Measurements from ENCODE around the gene TM9SF2. TPM values are rescaled to one million over a fixed set of nuclear protein-coding genes. Genes with fewer than 3 reads are reported as not detected.

TM9SF2 gene
- total and polyA plus RNA-seq, 9 donors, result 57.7 to 122 (median 70.6) TPM

GRCh38 chr13:99463646-99464397 lies 37.5 kb upstream of the TM9SF2 start:
- Histone ChIP-seq H3K27ac (no peak overlapping the region), H3K4me1 (ENCODE audit: insufficient read depth) (no peaks in the 10 kb centered on the region), H3K27me3 (no peaks in the 10 kb centered on the region), H3K36me3 (no peaks in the 10 kb centered on the region), H3K9me3 (no peaks in the 10 kb centered on the region), H3K4me3 (no peak overlapping the region)
- 96 to 99% (median 98%) methylated on average over 3 of the region's 3 CpGs for WGBS, 3 donors
- DNase-seq, result no peak
- intact Hi-C loops (cut with DNase I), result no loop called here
- TF ChIP-seq EP300 (IDR thresholded peaks at IDR 0.05) (no peak), POLR2A (IDR thresholded peaks at IDR 0.05) (no peak)
- TF ChIP-seq, protein P1, sequence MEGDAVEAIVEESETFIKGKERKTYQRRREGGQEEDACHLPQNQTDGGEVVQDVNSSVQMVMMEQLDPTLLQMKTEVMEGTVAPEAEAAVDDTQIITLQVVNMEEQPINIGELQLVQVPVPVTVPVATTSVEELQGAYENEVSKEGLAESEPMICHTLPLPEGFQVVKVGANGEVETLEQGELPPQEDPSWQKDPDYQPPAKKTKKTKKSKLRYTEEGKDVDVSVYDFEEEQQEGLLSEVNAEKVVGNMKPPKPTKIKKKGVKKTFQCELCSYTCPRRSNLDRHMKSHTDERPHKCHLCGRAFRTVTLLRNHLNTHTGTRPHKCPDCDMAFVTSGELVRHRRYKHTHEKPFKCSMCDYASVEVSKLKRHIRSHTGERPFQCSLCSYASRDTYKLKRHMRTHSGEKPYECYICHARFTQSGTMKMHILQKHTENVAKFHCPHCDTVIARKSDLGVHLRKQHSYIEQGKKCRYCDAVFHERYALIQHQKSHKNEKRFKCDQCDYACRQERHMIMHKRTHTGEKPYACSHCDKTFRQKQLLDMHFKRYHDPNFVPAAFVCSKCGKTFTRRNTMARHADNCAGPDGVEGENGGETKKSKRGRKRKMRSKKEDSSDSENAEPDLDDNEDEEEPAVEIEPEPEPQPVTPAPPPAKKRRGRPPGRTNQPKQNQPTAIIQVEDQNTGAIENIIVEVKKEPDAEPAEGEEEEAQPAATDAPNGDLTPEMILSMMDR (IDR thresholded peaks at IDR 0.05), result no peak

DNA sequence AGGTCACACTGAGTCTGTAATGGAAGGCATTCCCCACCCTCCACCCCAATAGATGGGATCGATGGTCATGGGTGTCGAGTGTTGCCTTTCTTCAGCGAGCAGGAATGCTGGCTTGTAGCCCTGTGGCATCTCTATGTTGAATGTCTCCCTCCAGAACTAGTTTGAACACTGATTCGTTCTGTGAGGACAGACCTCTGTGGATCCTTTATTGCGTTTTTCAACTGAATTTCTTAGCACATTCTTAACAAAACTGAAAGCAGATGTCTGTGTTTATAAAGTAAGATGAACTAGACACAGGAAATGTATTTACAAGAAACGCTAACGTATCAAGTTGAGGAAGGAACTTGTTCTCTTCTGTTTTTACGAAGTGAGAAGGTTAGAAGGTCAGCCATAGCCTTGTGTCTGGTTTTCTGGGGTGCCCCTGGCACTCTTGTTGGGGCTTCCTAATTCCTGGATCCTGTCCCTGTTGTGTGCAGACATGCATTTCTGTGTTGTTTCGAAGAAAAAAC lies 36.8 kb upstream of the TM9SF2 start:
- no peaks in the 10 kb centered on the region for H3K9me3 ChIP-seq
- no peaks in the 10 kb centered on the region for H3K27me3 ChIP-seq
- intact Hi-C loops (cut with DNase I), result no loop called here
- no peaks in the 10 kb centered on the region for H3K4me1 ChIP-seq (ENCODE audit: insufficient read depth)
- TF ChIP-seq EP300 (IDR thresholded peaks at IDR 0.05), result no peak
- no peak for TF ChIP-seq POLR2A (IDR thresholded peaks at IDR 0.05)
- TF ChIP-seq, protein P1 (IDR thresholded peaks at IDR 0.05), result no peak
- H3K36me3 ChIP-seq, result no peaks in the 10 kb centered on the region
- DNase-seq, result no peak
- no peak overlapping the region for H3K4me3 ChIP-seq
- H3K27ac ChIP-seq, result no peak overlapping the region
- 36 to 54% (median 50%) methylated on average over 9 of the region's 9 CpGs for WGBS, 3 donors

GRCh38 chr13:99465454-99465853 lies 35.8 kb upstream of the TM9SF2 start:
- no peaks in the 10 kb centered on the region for H3K36me3 ChIP-seq
- 93 to 97% (median 93%) methylated on average over 2 of the region's 2 CpGs for WGBS, 3 donors
- DNase-seq, result no peak
- intact Hi-C loops (cut with DNase I), result no loop called here
- no peak overlapping the region for H3K4me3 ChIP-seq
- H3K9me3 ChIP-seq, result no peaks in the 10 kb centered on the region
- H3K27me3 ChIP-seq, result no peaks in the 10 kb centered on the region
- no peak for TF ChIP-seq POLR2A (IDR thresholded peaks at IDR 0.05)
- TF ChIP-seq EP300 (IDR thresholded peaks at IDR 0.05), result no peak
- TF ChIP-seq, protein P1 (IDR thresholded peaks at IDR 0.05), result no peak
- no peaks in the 10 kb centered on the region for H3K4me1 ChIP-seq (ENCODE audit: insufficient read depth)
- no peak overlapping the region for H3K27ac ChIP-seq

DNA sequence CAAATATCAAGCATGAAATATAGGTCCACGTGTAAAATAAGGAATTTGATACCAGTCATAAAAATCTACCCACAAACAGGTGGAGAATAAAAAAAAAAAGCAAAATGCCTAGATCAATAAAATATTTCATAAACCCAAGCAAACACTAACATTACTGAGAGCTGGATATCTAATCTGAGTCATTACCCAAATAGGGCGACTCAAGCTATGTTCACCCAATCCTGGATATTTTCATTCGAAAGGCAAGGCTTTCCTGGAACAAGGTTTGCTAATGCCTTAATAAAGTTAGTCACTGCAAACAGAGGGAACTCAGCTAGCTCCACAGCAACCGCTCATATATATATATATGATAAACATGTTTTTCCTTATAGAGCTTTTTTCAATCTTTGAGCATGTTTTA lies 33.5 kb upstream of the TM9SF2 start:
- no peak overlapping the region for H3K4me3 ChIP-seq
- no peak for TF ChIP-seq POLR2A (IDR thresholded peaks at IDR 0.05)
- TF ChIP-seq EP300 (IDR thresholded peaks at IDR 0.05), result no peak
- TF ChIP-seq, protein P1 (IDR thresholded peaks at IDR 0.05), result no peak
- intact Hi-C loops (cut with DNase I), result no loop called here
- no peak for DNase-seq
- no peak overlapping the region for H3K27ac ChIP-seq
- H3K36me3 ChIP-seq, result no peaks in the 10 kb centered on the region
- H3K27me3 ChIP-seq, result no peaks in the 10 kb centered on the region
- no peaks in the 10 kb centered on the region for H3K9me3 ChIP-seq
- WGBS, 3 donors, result 67 to 78% (median 72%) methylated on average over 4 of the region's 4 CpGs
- H3K4me1 ChIP-seq (ENCODE audit: insufficient read depth), result no peaks in the 10 kb centered on the region
